Stimulated activated effector memory CD8-positive, alpha-beta T cell treated with anti-CD3 and anti-CD28 coated beads, Interleukin-12 subunit alpha, Interleukin-12 subunit beta, amount 100 ng/mL, for 72 hours (primary cell): ENCODE measurements around the gene MED25.
A peak's percentile ranks its signal among the peaks of the same experiment; 100 is the strongest.

ENCODE experiments used
- ATAC-seq: fragments of 150-1000 bp; cut with Tn5 transposase; 2 replicates; pipeline ENCODE4 v1.10.0; 2021
- DNase-seq, 2 donors: peaks; one replicate each; pipeline ENCODE4 v3.0.0; 2021 to 2022; ENCODE audit warnings: low spot score in 2 of 2
- H3K27ac Mint-ChIP-seq: one replicate; pipeline ENCODE4 v1.8.0; 2022; ENCODE audit warnings: mild to moderate bottlenecking, mixed read lengths
- H3K36me3 Mint-ChIP-seq: one replicate; pipeline ENCODE4 v1.8.0; 2022; ENCODE audit warnings: mild to moderate bottlenecking, mixed read lengths
- H3K4me1 Mint-ChIP-seq: one replicate; pipeline ENCODE4 v1.8.0; 2022; ENCODE audit warnings: mixed read lengths
- H3K4me3 Mint-ChIP-seq: one replicate; pipeline ENCODE4 v1.8.0; 2022; ENCODE audit warnings: mild to moderate bottlenecking, mixed read lengths
- H3K9me3 Mint-ChIP-seq: one replicate; pipeline ENCODE4 v1.8.0; 2022; ENCODE audit warnings: mixed read lengths

Gene MED25

GRCh38 chr19:49862391-49863253, 44.5 kb downstream of the MED25 start:
- Mint-ChIP-seq H3K4me3 (no peak overlapping the region), H3K36me3 (peaks cover 97% of the 10 kb centered on the region), H3K4me1 (peaks cover 6% of the 10 kb centered on the region), H3K27ac (peak overlapping the region; percentile 67), H3K9me3 (no peaks in the 10 kb centered on the region)
- DNase-seq (no peak), ATAC-seq (no peak)

DNA sequence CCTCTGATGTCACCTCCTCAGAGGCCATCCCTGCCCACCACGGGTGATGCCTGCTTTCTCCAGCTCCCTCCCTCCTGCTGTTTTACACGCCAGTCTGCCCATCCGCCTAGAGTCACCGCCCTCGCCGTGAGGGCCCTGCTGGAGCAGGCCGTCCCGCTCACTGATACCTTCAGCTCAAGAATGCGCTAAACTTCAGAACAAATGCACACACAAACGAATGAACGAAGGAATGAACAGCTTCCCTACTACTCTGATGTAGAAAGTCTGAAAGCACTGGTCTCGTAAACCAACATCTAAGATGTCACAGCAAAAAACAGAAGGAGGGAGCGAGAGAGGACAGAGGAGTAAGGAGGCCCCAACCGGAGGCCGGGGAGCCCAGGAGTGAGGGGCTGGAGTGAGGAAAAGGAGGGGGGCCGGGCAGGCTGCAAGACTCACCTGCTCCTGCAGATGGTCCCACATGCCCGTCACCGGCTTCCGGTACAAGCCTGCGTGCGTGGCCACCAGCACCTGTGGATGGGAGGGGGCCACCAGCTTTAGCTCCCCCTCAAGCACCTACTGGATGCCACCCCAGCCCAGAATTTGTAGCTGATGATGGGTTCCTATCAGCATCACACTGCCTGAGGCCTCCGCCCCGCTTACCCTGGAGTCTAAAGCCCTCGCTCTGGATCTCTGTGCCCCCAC, 45.3 kb downstream of the MED25 start:
- no peak overlapping the region for H3K4me3 Mint-ChIP-seq
- H3K4me1 Mint-ChIP-seq, result peaks cover 6% of the 10 kb centered on the region
- peak overlapping the region; percentile 67 for H3K27ac Mint-ChIP-seq
- ATAC-seq, result no peak
- no peaks in the 10 kb centered on the region for H3K9me3 Mint-ChIP-seq
- H3K36me3 Mint-ChIP-seq, result peaks cover 97% of the 10 kb centered on the region
- DNase-seq, result no peak

GRCh38 chr19:49863935-49864320, 45.8 kb downstream of the MED25 start:
- Mint-ChIP-seq H3K9me3 (no peaks in the 10 kb centered on the region), H3K36me3 (peaks cover 93% of the 10 kb centered on the region), H3K27ac (peak overlapping the region; percentile 67), H3K4me1 (peaks cover 6% of the 10 kb centered on the region), H3K4me3 (no peak overlapping the region)
- DNase-seq, result no peak
- no peak for ATAC-seq

- peaks cover 6% of the 10 kb centered on the region for H3K4me1 Mint-ChIP-seq
- ATAC-seq (no peak), DNase-seq (no peak)
- no peaks in the 10 kb centered on the region for H3K9me3 Mint-ChIP-seq
- no peak overlapping the region for H3K4me3 Mint-ChIP-seq
- peaks cover 83% of the 10 kb centered on the region for H3K36me3 Mint-ChIP-seq
- peak overlapping the region; percentile 48 for H3K27ac Mint-ChIP-seq
These were observed 46.8 kb downstream of the MED25 start for GRCh38 chr19:49864890-49865289.

DNA sequence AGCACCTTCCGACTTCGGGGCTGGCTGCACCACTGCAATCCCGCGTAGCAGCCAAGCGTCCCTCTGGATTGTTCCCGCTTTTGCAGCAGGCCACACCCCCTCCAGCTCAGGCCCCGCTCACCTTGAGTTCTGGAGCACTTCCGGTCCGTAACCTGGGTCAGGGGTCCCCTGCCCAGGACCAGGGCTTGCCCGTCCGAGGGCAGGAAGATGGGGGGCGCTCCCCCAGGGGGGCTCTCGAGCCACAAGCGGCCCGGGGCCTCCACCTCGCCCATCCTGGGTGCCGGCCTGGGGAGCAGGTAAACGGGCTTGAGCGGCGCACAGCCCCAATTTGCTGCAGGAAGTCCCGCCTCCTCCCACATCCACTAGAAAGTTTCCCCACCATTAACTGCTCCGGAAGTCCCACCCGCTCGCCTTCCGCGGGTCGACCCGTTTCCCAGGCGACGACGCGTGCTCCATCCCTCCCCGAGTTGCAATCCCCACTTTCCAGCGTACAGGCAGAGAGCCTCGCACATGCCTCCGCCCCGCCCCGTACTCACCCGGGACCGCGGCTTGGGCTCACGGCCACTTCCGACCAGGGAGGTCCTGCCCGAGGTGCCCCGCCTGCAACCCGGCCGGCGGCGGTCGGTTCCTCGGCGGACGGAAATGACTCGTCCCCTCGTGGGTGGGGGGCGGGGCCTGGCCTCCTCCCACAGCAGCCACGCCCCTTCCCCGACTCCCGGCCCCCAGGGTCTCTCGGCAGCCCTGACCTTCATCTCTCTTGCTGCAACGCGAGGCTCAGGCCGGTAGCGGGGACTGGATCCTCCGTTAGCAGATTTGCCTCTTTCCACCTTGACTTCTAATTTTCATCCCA, 49.1 kb downstream of the MED25 start, which contains the start of gene PNKP:
PNKP (minus strand) TSS at position 644 of the 850 bp plus-strand sequence; CDS start at position 272, 372 bp downstream.
- H3K27ac Mint-ChIP-seq, result no peak within 1 kb of the TSS
- no peaks in the 10 kb centered on the region for H3K9me3 Mint-ChIP-seq
- ATAC-seq (peak; percentile 69), DNase-seq (peak; percentile 90 to 96)
- H3K4me3 Mint-ChIP-seq, result no peak within 1 kb of the TSS
- peaks cover 25% of the 10 kb centered on the region for H3K4me1 Mint-ChIP-seq
- peaks cover 67% of the 10 kb centered on the region for H3K36me3 Mint-ChIP-seq

GRCh38 chr19:49869009-49869483, 51.0 kb downstream of the MED25 start:
- DNase-seq (no peak), ATAC-seq (peak; percentile 3)
- H3K4me3 Mint-ChIP-seq, result no peak overlapping the region
- H3K9me3 Mint-ChIP-seq, result no peaks in the 10 kb centered on the region
- no peak overlapping the region for H3K27ac Mint-ChIP-seq
- peaks cover 58% of the 10 kb centered on the region for H3K36me3 Mint-ChIP-seq
- H3K4me1 Mint-ChIP-seq, result peaks cover 27% of the 10 kb centered on the region

DNA sequence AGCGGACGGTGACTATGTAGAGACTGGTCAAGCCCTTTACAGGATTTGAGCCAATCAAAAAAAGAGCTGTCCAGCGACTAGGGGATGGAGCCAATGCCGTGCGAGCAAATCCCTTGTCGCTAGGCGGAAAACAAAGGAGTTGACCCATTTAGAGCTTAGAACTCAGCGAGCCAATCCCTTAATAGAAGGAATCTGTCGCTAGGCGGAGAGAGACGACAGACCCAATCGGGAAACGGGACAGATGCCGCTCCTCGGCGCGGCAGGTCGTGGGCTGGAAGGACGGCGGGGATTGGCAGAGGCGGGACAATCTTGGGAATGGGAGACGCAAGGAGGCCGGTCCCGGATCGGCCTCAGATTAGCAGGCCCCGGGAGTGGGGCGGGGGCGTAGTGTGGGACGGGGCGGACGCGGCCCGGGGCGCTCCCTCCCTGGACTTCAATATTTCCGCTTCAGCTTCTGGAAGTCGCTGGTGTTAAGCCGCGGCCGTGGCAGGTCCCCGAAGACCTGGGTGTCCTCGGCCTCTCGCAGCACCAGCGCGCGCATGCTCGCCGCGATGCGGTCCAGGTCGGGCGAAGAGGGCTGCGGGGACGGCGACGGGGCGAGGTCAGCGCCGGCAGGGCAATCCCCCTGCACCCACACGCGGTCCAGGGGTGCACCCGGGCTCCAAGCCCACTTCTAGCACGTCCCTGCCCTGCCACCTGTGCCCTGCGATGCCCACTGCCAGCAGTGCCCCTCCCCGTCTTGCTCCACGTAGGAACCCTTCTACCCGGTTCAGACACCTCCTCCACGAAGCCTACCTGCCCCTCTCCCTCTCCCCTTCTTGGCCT, 51.6 kb downstream of the MED25 start:
- Mint-ChIP-seq H3K9me3 (no peaks in the 10 kb centered on the region), H3K4me3 (no peak overlapping the region), H3K36me3 (peaks cover 51% of the 10 kb centered on the region), H3K27ac (no peak overlapping the region), H3K4me1 (peaks cover 34% of the 10 kb centered on the region)
- DNase-seq (peak; percentile 82 to 96), ATAC-seq (peak; percentile 84)

GRCh38 chr19:49870309-49870901, 52.3 kb downstream of the MED25 start:
- Mint-ChIP-seq H3K4me1 (peaks cover 41% of the 10 kb centered on the region), H3K4me3 (no peak overlapping the region), H3K9me3 (no peaks in the 10 kb centered on the region), H3K36me3 (peaks cover 44% of the 10 kb centered on the region), H3K27ac (no peak overlapping the region)
- no peak for ATAC-seq
- DNase-seq, result no peak

- Mint-ChIP-seq H3K36me3 (peaks cover 34% of the 10 kb centered on the region), H3K4me3 (peak overlapping the region; percentile 27), H3K27ac (peak overlapping the region; percentile 83), H3K9me3 (no peaks in the 10 kb centered on the region), H3K4me1 (peaks cover 47% of the 10 kb centered on the region)
- DNase-seq (no peak), ATAC-seq (no peak)
These were observed 53.4 kb downstream of the MED25 start for GRCh38 chr19:49871349-49871985.

GRCh38 chr19:49872245-49873128, 54.4 kb downstream of the MED25 start:
- H3K4me3 Mint-ChIP-seq, result peak overlapping the region; percentile 27

GRCh38 chr19:49873129-49873521, 55.0 kb downstream of the MED25 start:
- Mint-ChIP-seq H3K4me3 (no peak overlapping the region), H3K27ac (no peak overlapping the region), H3K36me3 (peaks cover 17% of the 10 kb centered on the region), H3K4me1 (peaks cover 51% of the 10 kb centered on the region), H3K9me3 (no peaks in the 10 kb centered on the region)
- no peak for DNase-seq
- no peak for ATAC-seq

More at GRCh38 chr19:49872245-49873128, 54.4 kb downstream of the MED25 start:
- H3K36me3 Mint-ChIP-seq, result peaks cover 23% of the 10 kb centered on the region
- no peak for DNase-seq
- H3K9me3 Mint-ChIP-seq, result no peaks in the 10 kb centered on the region
- H3K4me1 Mint-ChIP-seq, result peaks cover 47% of the 10 kb centered on the region
- peak overlapping the region; percentile 83 for H3K27ac Mint-ChIP-seq
- no peak for ATAC-seq

DNA sequence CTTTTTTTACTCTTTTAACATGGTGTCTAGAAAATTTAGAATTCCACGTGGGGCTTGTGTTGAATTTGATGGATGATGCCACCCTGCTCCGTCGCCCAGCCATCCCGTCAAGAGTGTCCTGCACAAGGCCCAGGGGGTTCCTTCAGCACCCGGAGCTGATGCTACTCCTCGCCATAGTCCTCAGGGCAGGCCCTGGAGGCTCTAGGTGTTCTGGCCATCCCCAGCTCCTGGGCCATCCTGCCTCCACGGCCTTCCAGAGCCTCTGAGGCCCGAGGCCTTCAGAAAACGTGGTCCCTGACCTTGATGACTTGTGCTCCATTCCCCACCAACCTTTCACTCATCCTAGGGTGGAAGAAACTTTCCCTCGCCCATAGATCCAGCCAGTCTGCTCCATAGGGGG, 55.7 kb downstream of the MED25 start:
- ATAC-seq, result no peak
- Mint-ChIP-seq H3K27ac (peak overlapping the region; percentile 56), H3K9me3 (no peaks in the 10 kb centered on the region), H3K4me3 (no peak overlapping the region), H3K4me1 (peaks cover 58% of the 10 kb centered on the region), H3K36me3 (peaks cover 14% of the 10 kb centered on the region)
- no peak for DNase-seq
